GM12891 (cell line): ENCODE results near the gene MTURN.

Experiments used
- DNase-seq: peaks from one replicate; pipeline ENCODE4 v3.0.0; 2011; ENCODE audit warnings: low spot score; ENCODE audit not compliant: insufficient read length
- FAIRE-seq: peaks from 2 replicates; lab custom pipeline; 2011; peaks lifted over from hg19 to GRCh38; lab: Jason Lieb, UNC
- PAX5 ChIP-seq: IDR thresholded peaks from 2 replicates; pipeline ENCODE4 v1.6.1; 2011; ENCODE audit warnings: low read length, moderate library complexity, mild to moderate bottlenecking; ENCODE audit not compliant: insufficient read depth, severe bottlenecking
- POLR2A ChIP-seq: IDR thresholded peaks from 2 replicates; pipeline ENCODE4 v1.6.1; 2011; ENCODE audit warnings: low read depth, low read length, control low read depth
- POLR2AphosphoS5 ChIP-seq: IDR thresholded peaks from 2 replicates; pipeline ENCODE4 v1.6.1; 2011; ENCODE audit warnings: low read depth, low read length, control low read depth
- POU2F2 ChIP-seq: IDR thresholded peaks from 2 replicates; pipeline ENCODE4 v1.6.1; 2011; ENCODE audit warnings: low read depth, mild to moderate bottlenecking, control low read depth, low read length, moderate library complexity
- SPI1 ChIP-seq: IDR thresholded peaks from 2 replicates; pipeline ENCODE4 v1.6.1; 2011; ENCODE audit warnings: low read depth, low read length, control low read depth
- TAF1 ChIP-seq: IDR thresholded peaks from 2 replicates; pipeline ENCODE4 v1.6.1; 2011; ENCODE audit warnings: low read depth, low read length, control low read depth

The MTURN gene

GRCh38 chr7:30159698-30160143 is 24.9 kb downstream of the MTURN start:
- TF ChIP-seq POLR2AphosphoS5: no peak
- peak; percentile 59 for TF ChIP-seq SPI1
- peak; percentile 82 for FAIRE-seq
- no peak for DNase-seq

GRCh38 chr7:30160329-30160728 is 25.5 kb downstream of the MTURN start:
- FAIRE-seq (peak; percentile 63), DNase-seq (no peak)
- TF ChIP-seq POLR2A: no peak
- no peak for TF ChIP-seq PAX5
- no peak for TF ChIP-seq TAF1
- TF ChIP-seq SPI1: no peak
- no peak for TF ChIP-seq POLR2AphosphoS5
- TF ChIP-seq POU2F2: no peak

DNA sequence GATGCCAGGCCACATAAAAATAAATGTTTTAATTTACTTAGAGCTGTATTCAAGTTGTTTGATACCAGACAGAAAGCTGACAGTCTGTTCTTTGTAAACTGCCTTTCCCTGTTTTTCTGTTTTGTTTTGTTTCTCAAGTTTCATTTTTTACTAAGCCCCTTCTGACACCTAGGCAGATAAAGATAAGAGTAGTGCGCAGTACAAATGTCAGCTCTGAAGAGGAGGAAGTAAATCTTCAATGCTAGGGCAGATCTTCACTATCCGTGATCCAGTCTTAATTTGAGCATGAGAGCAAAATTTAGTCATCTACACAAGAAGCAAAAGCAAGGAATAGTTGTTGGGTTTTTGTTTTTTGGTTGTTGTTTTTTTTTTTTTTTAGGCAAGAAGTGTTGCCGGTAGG is 27.3 kb downstream of the MTURN start:
- no peak for TF ChIP-seq TAF1
- TF ChIP-seq POLR2AphosphoS5: no peak
- TF ChIP-seq POU2F2: no peak
- no peak for TF ChIP-seq SPI1
- no peak for TF ChIP-seq POLR2A
- TF ChIP-seq PAX5: no peak
- FAIRE-seq: no peak
- DNase-seq: no peak

- TF ChIP-seq SPI1 (no peak), PAX5 (no peak), TAF1 (no peak), POLR2AphosphoS5 (no peak), POLR2A (no peak), POU2F2 (no peak)
- no peak for DNase-seq
- no peak for FAIRE-seq
Measured at GRCh38 chr7:30162622-30163124, 27.9 kb downstream of the MTURN start.

- peak; percentile 63 for FAIRE-seq
- TF ChIP-seq POU2F2: no peak
- no peak for DNase-seq
Measured at GRCh38 chr7:30163231-30163894, 28.6 kb downstream of the MTURN start.

DNA sequence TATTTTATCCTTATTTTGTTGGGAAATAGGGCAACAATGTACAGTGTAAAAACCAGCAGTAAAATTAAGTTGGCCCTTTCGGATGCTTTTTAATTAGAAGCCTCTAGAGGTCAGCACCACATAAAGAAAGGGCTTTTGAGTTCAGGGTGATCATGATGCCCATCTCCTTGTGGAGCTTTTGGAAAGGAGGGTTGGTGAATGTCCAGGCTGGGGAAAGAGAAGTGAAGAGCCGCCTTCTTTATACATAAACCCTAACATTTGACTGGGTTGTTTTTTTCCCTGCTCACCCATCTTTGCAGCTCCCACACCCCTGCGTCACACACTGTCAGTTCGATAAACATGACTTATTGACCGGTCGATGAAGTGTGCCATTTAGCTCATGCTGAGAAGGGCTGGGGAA is 29.8 kb downstream of the MTURN start:
- no peak for TF ChIP-seq TAF1
- no peak for TF ChIP-seq POU2F2
- TF ChIP-seq SPI1: no peak
- TF ChIP-seq POLR2A: no peak
- TF ChIP-seq PAX5: no peak
- no peak for TF ChIP-seq POLR2AphosphoS5
- no peak for DNase-seq
- FAIRE-seq: peak; percentile 28

DNA sequence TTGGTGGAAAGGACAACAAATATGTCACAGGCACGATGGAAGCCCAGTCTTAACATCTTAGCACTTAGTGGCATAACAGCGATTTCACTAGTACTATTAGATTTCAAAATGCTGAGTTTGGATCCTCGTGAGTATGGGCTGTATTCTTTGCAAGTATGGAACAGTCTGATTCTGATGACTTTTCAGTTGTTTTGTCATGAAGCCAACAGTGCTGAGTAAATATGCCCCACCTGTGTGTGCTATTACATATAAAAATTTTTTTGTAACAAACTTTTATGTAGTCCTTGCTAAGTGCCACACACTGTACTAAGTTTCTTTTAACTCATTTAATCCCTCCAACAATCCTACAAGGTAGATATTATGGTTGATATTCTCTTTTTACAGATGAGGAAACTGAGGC is 30.8 kb downstream of the MTURN start:
- FAIRE-seq (no peak), DNase-seq (no peak)
- TF ChIP-seq TAF1 (no peak), PAX5 (no peak), SPI1 (no peak), POU2F2 (no peak), POLR2A (no peak), POLR2AphosphoS5 (no peak)

DNA sequence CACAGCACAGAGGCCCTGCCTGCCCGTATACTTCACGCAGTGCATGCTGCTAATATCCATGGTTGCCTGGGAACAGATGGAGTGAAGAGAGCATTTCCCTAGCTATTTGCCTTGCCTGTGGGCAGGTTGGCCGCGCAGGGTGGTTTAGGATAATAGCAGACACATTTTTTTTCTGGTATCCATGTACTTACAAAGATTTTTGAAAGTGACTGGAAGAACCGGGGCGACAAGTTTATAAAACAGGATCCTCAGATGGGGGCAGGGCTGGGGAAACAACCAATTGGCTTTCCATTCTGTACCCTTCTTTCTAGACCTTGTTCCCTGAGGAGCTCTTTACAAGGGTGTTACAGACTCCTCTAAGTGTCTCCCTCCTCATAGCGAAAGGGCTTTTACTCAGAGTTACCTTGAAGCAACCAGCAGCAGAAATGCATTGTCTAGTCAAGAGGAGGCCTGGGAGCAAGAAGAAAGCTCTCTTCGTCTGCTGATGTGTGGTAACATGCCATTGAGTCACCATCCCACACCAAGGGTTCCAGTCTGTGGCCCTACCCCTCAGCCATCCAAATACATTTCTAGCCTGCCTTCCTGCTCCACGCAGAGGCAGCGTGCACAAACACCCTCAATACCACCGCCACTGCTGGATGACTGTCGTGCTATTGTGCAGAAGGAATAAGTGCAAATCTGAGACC is 31.5 kb downstream of the MTURN start:
- TF ChIP-seq POLR2AphosphoS5 (no peak), SPI1 (no peak), PAX5 (no peak), POLR2A (no peak), POU2F2 (no peak), TAF1 (no peak)
- FAIRE-seq (no peak), DNase-seq (no peak)

DNA sequence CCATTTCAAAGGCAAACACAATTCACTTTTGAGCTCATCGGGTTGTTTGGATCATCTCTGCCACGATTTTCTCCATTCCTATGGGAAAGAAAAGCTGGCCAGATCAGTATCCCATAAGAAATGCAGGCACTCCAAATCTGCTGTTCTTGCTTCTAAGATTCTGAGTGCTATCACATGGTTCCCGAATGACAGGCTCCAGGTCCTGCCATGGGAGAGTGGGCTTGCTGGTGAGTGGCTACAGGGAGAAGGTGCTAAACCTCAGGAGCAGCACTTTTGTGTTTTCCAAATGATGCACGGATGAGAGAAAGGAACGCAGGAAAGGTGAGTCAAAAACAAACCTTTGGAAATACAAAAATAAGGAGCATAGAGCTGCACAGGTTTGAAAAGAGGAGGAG is 32.1 kb downstream of the MTURN start:
- DNase-seq (no peak), FAIRE-seq (no peak)
- no peak for TF ChIP-seq POLR2A
- no peak for TF ChIP-seq POLR2AphosphoS5
- TF ChIP-seq TAF1: no peak
- TF ChIP-seq SPI1: no peak
- TF ChIP-seq POU2F2: no peak
- no peak for TF ChIP-seq PAX5

- TF ChIP-seq POU2F2 (no peak), PAX5 (no peak), POLR2A (no peak), TAF1 (no peak), SPI1 (no peak), POLR2AphosphoS5 (no peak)
- no peak for DNase-seq
Measured at GRCh38 chr7:30167901-30168300, 33.1 kb downstream of the MTURN start.

More at GRCh38 chr7:30167901-30168300, 33.1 kb downstream of the MTURN start:
- no peak for FAIRE-seq
